ENCODE results near the gene RASGRF1. TPM values are rescaled to one million over a fixed set of nuclear protein-coding genes. Genes with fewer than 3 reads are reported as not detected.

The RASGRF1 gene
- total RNA-seq, 1 donor from 2014 or later = not detected

DNA sequence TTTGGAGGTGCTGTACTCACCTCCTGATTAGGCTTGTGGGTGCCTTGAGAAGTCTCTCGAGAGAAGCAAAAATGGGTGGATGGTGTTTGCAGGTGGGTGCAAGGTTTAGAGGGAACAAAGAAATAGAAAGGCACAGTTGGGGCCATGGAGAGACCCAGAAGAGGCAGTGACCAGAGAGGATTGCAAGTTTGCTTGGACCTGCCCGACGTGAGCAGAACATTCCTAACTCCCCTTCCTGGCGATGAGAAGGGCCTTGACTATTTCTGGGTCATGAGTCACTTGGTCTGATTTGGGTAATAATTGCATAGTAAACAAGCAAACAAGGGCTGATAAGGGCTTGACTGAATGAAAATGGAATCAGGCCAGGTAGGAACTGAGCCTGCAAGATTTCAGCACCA is 138.7 kb downstream of the RASGRF1 start:
- no peak overlapping the region for H3K27ac Mint-ChIP-seq
- peaks cover 18% of the 10 kb centered on the region for H3K27me3 Mint-ChIP-seq (ENCODE audit: insufficient read depth)
- H3K4me3 Mint-ChIP-seq = no peak overlapping the region
- intact Hi-C loops (cut with micrococcal nuclease) = no loop called here
- DNase-seq (ENCODE audit: low spot score) = no peak
- peaks cover 9% of the 10 kb centered on the region for H3K4me1 Mint-ChIP-seq (ENCODE audit: low read depth)
- no peaks in the 10 kb centered on the region for H3K9me3 Mint-ChIP-seq
- H3K36me3 Mint-ChIP-seq (ENCODE audit: low read depth) = no peaks in the 10 kb centered on the region

GRCh38 chr15:78950902-78951840 is 139.4 kb downstream of the RASGRF1 start:
- intact Hi-C loops (cut with micrococcal nuclease) = no loop called here
- Mint-ChIP-seq H3K4me3 (no peak overlapping the region), H3K9me3 (no peaks in the 10 kb centered on the region), H3K27ac (no peak overlapping the region), H3K27me3 (ENCODE audit: insufficient read depth) (peaks cover 20% of the 10 kb centered on the region), H3K4me1 (ENCODE audit: low read depth) (peaks cover 9% of the 10 kb centered on the region), H3K36me3 (ENCODE audit: low read depth) (no peaks in the 10 kb centered on the region)
- no peak for DNase-seq (ENCODE audit: low spot score)

- Mint-ChIP-seq H3K4me1 (ENCODE audit: low read depth) (peaks cover 9% of the 10 kb centered on the region), H3K36me3 (ENCODE audit: low read depth) (no peaks in the 10 kb centered on the region), H3K4me3 (no peak overlapping the region), H3K9me3 (no peaks in the 10 kb centered on the region), H3K27ac (no peak overlapping the region), H3K27me3 (ENCODE audit: insufficient read depth) (peaks cover 21% of the 10 kb centered on the region)
- intact Hi-C loops (cut with micrococcal nuclease) = no loop called here
- no peak for DNase-seq (ENCODE audit: low spot score)
Observed at GRCh38 chr15:78950343-78950742, 140.2 kb downstream of the RASGRF1 start.

- H3K27ac Mint-ChIP-seq = no peak overlapping the region
- no peak for DNase-seq (ENCODE audit: low spot score)
- intact Hi-C loops (cut with micrococcal nuclease) = no loop called here
- H3K4me3 Mint-ChIP-seq = no peak overlapping the region
- peaks cover 24% of the 10 kb centered on the region for H3K27me3 Mint-ChIP-seq (ENCODE audit: insufficient read depth)
- peaks cover 9% of the 10 kb centered on the region for H3K4me1 Mint-ChIP-seq (ENCODE audit: low read depth)
- no peaks in the 10 kb centered on the region for H3K9me3 Mint-ChIP-seq
- no peaks in the 10 kb centered on the region for H3K36me3 Mint-ChIP-seq (ENCODE audit: low read depth)
Observed at GRCh38 chr15:78949461-78949860, 141.1 kb downstream of the RASGRF1 start.

GRCh38 chr15:78947506-78947905 is 143.1 kb downstream of the RASGRF1 start:
- H3K36me3 Mint-ChIP-seq (ENCODE audit: low read depth) = peaks cover 2% of the 10 kb centered on the region
- no peak for DNase-seq (ENCODE audit: low spot score)
- intact Hi-C loops (cut with micrococcal nuclease) = no loop called here
- no peaks in the 10 kb centered on the region for H3K9me3 Mint-ChIP-seq
- peaks cover 30% of the 10 kb centered on the region for H3K27me3 Mint-ChIP-seq (ENCODE audit: insufficient read depth)
- no peak overlapping the region for H3K4me3 Mint-ChIP-seq
- H3K27ac Mint-ChIP-seq = no peak overlapping the region
- peaks cover 15% of the 10 kb centered on the region for H3K4me1 Mint-ChIP-seq (ENCODE audit: low read depth)

DNA sequence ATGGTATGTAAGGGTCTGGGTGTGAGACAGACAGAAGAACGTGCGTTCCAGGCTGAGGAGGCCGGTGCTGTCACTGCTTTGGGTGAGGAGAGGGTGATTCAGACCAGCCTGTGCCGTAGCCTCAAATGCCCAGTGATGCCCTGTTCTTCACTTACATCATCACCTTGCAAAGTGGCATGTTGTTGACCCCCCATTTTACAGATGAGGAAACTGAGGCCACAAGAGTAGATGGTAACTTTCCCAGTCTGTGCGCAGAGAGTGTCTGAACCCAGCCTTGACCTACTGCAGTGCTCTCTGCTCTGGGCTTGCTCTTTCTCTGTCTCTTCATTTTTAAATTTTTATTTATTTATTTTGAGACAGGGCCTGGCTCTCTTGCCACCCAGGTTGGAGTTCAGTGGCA is 144.1 kb downstream of the RASGRF1 start:
- Mint-ChIP-seq H3K9me3 (no peaks in the 10 kb centered on the region), H3K27me3 (ENCODE audit: insufficient read depth) (peaks cover 33% of the 10 kb centered on the region), H3K4me3 (peak overlapping the region; percentile 62), H3K4me1 (ENCODE audit: low read depth) (peaks cover 11% of the 10 kb centered on the region), H3K36me3 (ENCODE audit: low read depth) (peaks cover 3% of the 10 kb centered on the region), H3K27ac (no peak overlapping the region)
- no peak for DNase-seq (ENCODE audit: low spot score)
- intact Hi-C loops (cut with micrococcal nuclease) = no loop called here

DNA sequence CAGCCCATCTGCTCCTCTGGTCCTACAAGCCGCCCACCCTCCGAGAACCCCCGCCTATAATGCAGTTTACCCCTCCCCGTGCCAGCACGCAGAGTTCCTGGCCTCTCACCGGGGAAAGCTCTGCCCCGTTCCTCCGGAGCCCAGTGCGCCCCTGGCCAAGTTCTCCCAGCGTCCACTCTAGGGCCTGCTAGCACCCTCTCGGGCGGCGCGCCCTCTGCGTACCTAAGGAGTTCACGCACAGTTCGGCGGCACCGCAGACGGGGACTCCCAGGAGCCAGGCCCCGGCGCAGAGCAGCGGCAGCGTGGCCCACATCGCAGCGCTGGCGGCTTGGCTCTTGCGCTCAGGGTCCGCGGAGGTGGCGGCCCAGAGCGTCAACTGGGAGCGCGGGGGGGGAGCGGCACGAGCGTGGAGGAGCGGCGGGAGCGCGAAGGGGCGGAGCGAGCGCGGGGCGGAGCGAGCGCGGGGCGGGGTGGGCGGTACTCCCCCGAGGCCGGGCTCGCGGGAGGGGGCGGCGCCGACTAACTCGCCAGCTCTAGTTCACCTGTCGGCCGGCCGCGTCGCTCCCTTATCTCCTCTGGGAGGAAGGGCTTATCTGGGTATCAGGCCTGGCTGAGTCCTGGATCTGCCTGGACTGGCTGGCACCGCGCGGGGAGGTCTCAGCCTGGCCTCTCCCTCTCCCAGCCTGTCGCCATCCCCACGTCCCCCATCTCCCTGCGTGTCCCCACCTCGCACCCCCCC is 145.7 kb downstream of the RASGRF1 start, which contains the start of gene CTSH:
CTSH (minus strand) TSS at position 378 of the 739 bp plus-strand sequence; CDS start at position 313, 65 bp downstream.
- H3K27me3 Mint-ChIP-seq (ENCODE audit: insufficient read depth) = peaks cover 31% of the 10 kb centered on the region
- H3K9me3 Mint-ChIP-seq = no peaks in the 10 kb centered on the region
- peak; percentile 63 for DNase-seq (ENCODE audit: low spot score)
- peaks cover 3% of the 10 kb centered on the region for H3K36me3 Mint-ChIP-seq (ENCODE audit: low read depth)
- intact Hi-C loops (cut with micrococcal nuclease) = no loop called here
- H3K27ac Mint-ChIP-seq = peak within 1 kb of the TSS; percentile 44
- peak within 1 kb of the TSS; percentile 84 for H3K4me3 Mint-ChIP-seq
- peaks cover 7% of the 10 kb centered on the region for H3K4me1 Mint-ChIP-seq (ENCODE audit: low read depth)

DNA sequence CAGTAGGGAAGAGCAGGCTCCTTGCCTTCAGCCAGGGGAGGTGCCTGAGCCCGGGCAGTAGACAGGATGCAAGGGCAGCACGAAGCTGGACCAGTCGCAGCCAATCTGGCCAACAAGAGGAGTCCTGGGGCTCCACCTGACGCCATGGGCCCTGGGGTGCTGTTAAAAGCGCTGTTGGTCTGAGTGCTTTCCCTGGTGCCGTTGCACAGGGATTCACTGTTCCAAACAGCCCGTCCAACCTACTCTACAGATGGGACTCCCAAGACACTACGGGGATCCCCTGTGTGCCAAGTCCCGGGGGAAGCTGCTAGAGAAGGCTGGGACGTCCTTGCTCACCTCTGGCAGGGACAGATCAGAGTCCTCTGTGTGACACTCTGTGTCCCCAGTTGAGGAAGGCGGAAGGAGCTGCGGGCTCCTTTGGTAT is 146.4 kb downstream of the RASGRF1 start:
- H3K27me3 Mint-ChIP-seq (ENCODE audit: insufficient read depth) = peaks cover 31% of the 10 kb centered on the region
- H3K27ac Mint-ChIP-seq = no peak overlapping the region
- peaks cover 5% of the 10 kb centered on the region for H3K36me3 Mint-ChIP-seq (ENCODE audit: low read depth)
- intact Hi-C loops (cut with micrococcal nuclease) = no loop called here
- peaks cover 13% of the 10 kb centered on the region for H3K4me1 Mint-ChIP-seq (ENCODE audit: low read depth)
- peak overlapping the region; percentile 84 for H3K4me3 Mint-ChIP-seq
- H3K9me3 Mint-ChIP-seq = no peaks in the 10 kb centered on the region
- DNase-seq (ENCODE audit: low spot score) = no peak

GRCh38 chr15:78943692-78944091 is 146.9 kb downstream of the RASGRF1 start:
- Mint-ChIP-seq H3K9me3 (no peaks in the 10 kb centered on the region), H3K4me1 (ENCODE audit: low read depth) (peaks cover 18% of the 10 kb centered on the region), H3K36me3 (ENCODE audit: low read depth) (peaks cover 8% of the 10 kb centered on the region), H3K4me3 (peak overlapping the region; percentile 84), H3K27me3 (ENCODE audit: insufficient read depth) (peaks cover 31% of the 10 kb centered on the region), H3K27ac (no peak overlapping the region)
- DNase-seq (ENCODE audit: low spot score) = no peak
- intact Hi-C loops (cut with micrococcal nuclease) = no loop called here

- peaks cover 4% of the 10 kb centered on the region for H3K9me3 Mint-ChIP-seq
- peaks cover 28% of the 10 kb centered on the region for H3K4me1 Mint-ChIP-seq (ENCODE audit: low read depth)
Observed at GRCh38 chr15:78942741-78943140, 147.8 kb downstream of the RASGRF1 start.

DNA sequence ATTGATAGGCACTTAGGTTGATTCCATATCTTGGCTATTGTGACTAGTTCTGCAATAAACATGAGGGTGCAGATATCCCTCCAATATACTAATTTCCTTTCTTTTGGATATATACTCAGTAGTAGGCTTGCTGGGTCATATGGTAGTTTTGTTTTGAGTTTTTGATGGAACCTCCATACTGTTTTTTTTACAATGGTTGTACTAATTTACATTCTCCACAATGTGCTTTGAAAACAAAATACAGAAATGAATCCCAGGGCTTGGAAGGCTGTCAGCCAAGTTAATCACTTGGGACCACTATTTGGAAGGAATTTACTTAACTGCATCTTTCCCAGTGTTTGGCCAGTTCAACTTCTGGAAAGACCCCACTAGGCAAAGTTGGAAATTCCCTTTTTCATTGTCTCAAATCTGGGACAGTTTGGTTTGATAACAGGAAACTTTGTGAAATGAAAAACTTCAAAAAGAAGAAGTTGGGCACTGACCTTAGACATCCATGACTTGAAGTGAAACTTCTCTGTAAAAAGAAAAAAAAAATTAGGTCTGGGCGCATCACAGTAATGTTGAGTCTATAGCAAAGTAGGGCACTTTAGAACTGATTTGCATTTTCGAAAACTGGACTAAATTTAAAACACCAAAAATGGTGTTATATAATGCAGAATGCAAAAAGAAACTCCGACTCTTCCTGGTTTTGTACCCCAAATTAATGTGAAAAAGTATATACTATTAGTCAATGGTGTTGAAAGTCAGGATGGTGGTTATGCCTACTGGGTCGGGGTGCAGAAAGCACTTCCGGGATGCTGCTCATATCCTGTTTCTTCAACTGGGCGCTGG is 151.7 kb downstream of the RASGRF1 start:
- no peak for DNase-seq (ENCODE audit: low spot score)
- Mint-ChIP-seq H3K9me3 (peaks cover 4% of the 10 kb centered on the region), H3K4me1 (ENCODE audit: low read depth) (peaks cover 42% of the 10 kb centered on the region), H3K27ac (peak overlapping the region; percentile 89), H3K36me3 (ENCODE audit: low read depth) (peaks cover 18% of the 10 kb centered on the region), H3K27me3 (ENCODE audit: insufficient read depth) (peaks cover 13% of the 10 kb centered on the region), H3K4me3 (peak overlapping the region; percentile 55)
- intact Hi-C loops (cut with micrococcal nuclease) = no loop called here

More at GRCh38 chr15:78942741-78943140, 147.8 kb downstream of the RASGRF1 start:
- DNase-seq (ENCODE audit: low spot score) = no peak
- Mint-ChIP-seq H3K36me3 (ENCODE audit: low read depth) (peaks cover 13% of the 10 kb centered on the region), H3K27ac (no peak overlapping the region), H3K4me3 (no peak overlapping the region), H3K27me3 (ENCODE audit: insufficient read depth) (peaks cover 27% of the 10 kb centered on the region)
- intact Hi-C loops (cut with micrococcal nuclease) = no loop called here

DNA sequence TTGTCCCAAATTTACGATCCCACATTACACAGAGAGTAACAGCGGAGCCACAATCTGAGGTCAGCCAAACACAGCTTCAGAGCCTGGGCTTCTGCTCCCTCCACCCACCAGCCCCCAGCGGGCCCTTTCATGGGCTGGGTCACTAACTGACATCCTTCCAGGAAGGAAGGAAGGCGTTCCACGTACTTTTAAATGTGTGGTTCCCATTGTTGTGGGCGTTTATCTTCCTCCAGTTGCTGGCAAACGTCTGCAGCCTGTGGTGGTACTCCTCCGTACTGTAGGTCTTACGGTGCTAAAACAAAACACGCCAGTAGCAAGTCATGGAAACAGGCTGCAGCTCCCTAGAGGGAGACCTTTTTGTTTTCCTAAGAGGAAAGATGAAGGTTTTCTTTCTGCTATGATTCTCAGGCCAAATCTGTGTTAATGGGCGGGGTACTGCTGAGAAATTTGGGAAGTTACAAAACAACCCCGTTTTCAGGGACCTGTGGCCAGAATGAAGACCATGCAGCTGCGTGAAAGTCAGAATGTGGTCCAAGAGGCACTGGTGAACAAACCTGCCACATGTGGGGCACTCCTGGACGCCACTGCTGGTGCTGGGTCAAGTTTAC is 153.3 kb downstream of the RASGRF1 start:
- Mint-ChIP-seq H3K4me3 (peak overlapping the region; percentile 56), H3K4me1 (ENCODE audit: low read depth) (peaks cover 37% of the 10 kb centered on the region), H3K9me3 (peaks cover 4% of the 10 kb centered on the region), H3K36me3 (ENCODE audit: low read depth) (peaks cover 14% of the 10 kb centered on the region), H3K27me3 (ENCODE audit: insufficient read depth) (peaks cover under 1% of the 10 kb centered on the region), H3K27ac (peak overlapping the region; percentile 84)
- peak; percentile 14 for DNase-seq (ENCODE audit: low spot score)
- intact Hi-C loops (cut with micrococcal nuclease) = loop anchor here (2.0 kb wide), 1 partner anchor 62 kb away; no protein-coding TSS in a partner anchor
